Chondrocyte (in vitro differentiated cells): ENCODE results near the gene SORBS1. TPM values are rescaled to one million over a fixed set of nuclear protein-coding genes. Genes with fewer than 3 reads are reported as not detected.

Experiments
- DNase-seq: peaks from one replicate; pipeline ENCODE4 v3.0.0; 2021; ENCODE audit warnings: mixed read lengths, low spot score
- H3K27ac Mint-ChIP-seq: one replicate; pipeline ENCODE4 v1.8.0; 2021; ENCODE audit warnings: mild to moderate bottlenecking, moderate library complexity, mixed read lengths; ENCODE audit not compliant: unreplicated experiment
- H3K27me3 Mint-ChIP-seq: 2 replicates; pipeline ENCODE4 v1.8.0; 2021; ENCODE audit warnings: low read depth, mixed read lengths
- H3K36me3 Mint-ChIP-seq: 2 replicates; pipeline ENCODE4 v1.8.0; 2021; ENCODE audit warnings: low read depth, mixed read lengths
- H3K4me1 Mint-ChIP-seq: 2 replicates; pipeline ENCODE4 v1.8.0; 2021; ENCODE audit warnings: low read depth, mild to moderate bottlenecking, mixed read lengths
- H3K4me3 Mint-ChIP-seq: one replicate; pipeline ENCODE4 v1.8.0; 2021; ENCODE audit warnings: mild to moderate bottlenecking, moderate library complexity, mixed read lengths; ENCODE audit not compliant: unreplicated experiment
- H3K9me3 Mint-ChIP-seq: 2 replicates; pipeline ENCODE4 v1.8.0; 2021; ENCODE audit warnings: low read depth, mixed read lengths
- total RNA-seq: library from RNA; stranded (reverse); gene quantifications from 3 replicates; pipeline ENCODE4 v1.2.1, GENCODE V29; 2021
- TF ChIP-seq, protein P1 (sequence below): fragments of 200-600 bp; sonication (generic); IDR thresholded peaks from 2 replicates; pipeline ENCODE4 v1.5.0; 2021; ENCODE audit warnings: antibody characterized with exemption, mild to moderate bottlenecking, moderate library complexity

SORBS1 gene
- total RNA-seq, 1 donor from 2014 or later, result 5.0 TPM

DNA sequence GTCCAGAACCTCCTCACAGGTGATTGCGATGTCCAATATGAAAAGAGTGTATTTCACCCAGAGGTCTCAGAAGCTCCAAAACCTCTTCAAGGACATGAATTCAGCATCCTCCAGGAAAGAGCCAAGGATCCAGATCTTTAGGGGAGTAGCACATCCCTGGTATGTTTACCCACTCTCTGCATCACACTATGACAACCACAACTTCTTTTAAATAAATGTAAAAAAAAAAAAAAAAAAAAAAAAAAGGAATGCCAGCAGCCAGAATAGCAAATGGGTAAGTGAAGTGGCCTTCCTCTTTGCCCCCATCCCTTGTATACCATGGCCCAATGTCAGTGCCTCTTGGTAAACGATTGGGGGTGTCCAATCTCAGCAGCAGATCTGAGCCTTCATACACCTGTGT, 67.3 kb downstream of the SORBS1 start:
- no peaks in the 10 kb centered on the region for H3K9me3 Mint-ChIP-seq
- no peak overlapping the region for H3K4me3 Mint-ChIP-seq
- H3K36me3 Mint-ChIP-seq, result no peaks in the 10 kb centered on the region

DNA sequence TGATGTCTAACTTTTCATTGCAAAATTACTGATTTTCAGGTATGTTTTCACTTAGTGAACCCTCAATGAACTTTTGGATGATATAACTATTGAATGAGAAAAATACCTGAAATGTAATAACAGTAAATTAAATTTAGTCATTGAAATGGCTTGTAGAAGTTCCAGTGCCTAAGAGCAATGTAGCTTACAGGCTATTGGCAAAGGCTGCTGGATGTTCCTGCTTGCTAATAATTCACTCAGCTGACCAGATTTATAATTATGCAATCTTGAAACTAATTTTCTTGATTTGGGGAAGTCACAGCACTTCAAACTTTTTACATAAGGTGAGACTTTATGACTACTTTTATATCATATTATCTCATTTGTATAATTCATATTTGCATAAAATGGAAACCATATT, 73.2 kb downstream of the SORBS1 start:
- DNase-seq, result no peak
- no peaks in the 10 kb centered on the region for H3K9me3 Mint-ChIP-seq
- no peak overlapping the region for H3K4me3 Mint-ChIP-seq
- H3K36me3 Mint-ChIP-seq, result no peaks in the 10 kb centered on the region
- H3K27me3 Mint-ChIP-seq, result no peaks in the 10 kb centered on the region
- peaks cover 3% of the 10 kb centered on the region for H3K4me1 Mint-ChIP-seq
- no peak overlapping the region for H3K27ac Mint-ChIP-seq
- TF ChIP-seq, protein P1, sequence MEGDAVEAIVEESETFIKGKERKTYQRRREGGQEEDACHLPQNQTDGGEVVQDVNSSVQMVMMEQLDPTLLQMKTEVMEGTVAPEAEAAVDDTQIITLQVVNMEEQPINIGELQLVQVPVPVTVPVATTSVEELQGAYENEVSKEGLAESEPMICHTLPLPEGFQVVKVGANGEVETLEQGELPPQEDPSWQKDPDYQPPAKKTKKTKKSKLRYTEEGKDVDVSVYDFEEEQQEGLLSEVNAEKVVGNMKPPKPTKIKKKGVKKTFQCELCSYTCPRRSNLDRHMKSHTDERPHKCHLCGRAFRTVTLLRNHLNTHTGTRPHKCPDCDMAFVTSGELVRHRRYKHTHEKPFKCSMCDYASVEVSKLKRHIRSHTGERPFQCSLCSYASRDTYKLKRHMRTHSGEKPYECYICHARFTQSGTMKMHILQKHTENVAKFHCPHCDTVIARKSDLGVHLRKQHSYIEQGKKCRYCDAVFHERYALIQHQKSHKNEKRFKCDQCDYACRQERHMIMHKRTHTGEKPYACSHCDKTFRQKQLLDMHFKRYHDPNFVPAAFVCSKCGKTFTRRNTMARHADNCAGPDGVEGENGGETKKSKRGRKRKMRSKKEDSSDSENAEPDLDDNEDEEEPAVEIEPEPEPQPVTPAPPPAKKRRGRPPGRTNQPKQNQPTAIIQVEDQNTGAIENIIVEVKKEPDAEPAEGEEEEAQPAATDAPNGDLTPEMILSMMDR, result no peak

More for the DNA sequence above, 67.3 kb downstream of the SORBS1 start:
- H3K4me1 Mint-ChIP-seq, result peaks cover 3% of the 10 kb centered on the region
- no peaks in the 10 kb centered on the region for H3K27me3 Mint-ChIP-seq
- TF ChIP-seq, protein P1, result no peak
- H3K27ac Mint-ChIP-seq, result no peak overlapping the region
- no peak for DNase-seq

DNA sequence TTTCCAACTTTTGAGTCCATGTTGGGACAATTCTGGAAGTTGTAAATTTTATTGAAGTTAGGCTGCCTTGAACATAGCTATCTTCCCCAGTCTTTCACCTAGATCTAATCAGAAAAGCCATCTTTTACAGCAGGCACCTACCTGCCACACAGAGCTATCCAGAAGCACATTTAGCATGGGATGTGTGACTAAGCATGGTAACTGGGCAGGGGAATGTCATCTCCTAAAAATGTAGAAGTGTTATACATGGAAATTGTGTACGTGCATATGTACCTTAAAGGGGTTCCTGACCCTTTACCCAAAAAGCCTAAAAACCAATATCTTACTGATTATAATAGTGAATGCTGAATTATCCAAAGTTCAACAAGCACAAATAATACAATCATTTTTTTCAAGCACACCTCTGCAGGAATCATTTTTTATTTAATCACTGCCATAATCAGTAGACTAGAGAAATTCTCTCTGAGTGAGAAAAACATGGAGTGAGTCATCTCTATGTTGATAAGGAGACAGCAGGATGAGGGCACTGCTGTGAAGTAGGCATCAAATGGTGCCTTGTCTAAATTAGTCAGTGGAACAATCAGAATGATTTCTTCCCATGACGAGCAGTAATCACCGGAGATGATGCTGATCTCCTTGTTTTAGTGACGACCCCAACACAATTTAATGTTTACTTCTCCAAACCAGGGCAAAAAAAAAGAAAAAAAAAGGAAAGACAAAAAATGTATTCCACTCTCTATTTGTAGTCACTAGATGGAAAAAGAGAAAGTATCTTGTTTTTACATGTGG, 75.9 kb downstream of the SORBS1 start:
- TF ChIP-seq, protein P1, result no peak
- no peaks in the 10 kb centered on the region for H3K27me3 Mint-ChIP-seq

DNA sequence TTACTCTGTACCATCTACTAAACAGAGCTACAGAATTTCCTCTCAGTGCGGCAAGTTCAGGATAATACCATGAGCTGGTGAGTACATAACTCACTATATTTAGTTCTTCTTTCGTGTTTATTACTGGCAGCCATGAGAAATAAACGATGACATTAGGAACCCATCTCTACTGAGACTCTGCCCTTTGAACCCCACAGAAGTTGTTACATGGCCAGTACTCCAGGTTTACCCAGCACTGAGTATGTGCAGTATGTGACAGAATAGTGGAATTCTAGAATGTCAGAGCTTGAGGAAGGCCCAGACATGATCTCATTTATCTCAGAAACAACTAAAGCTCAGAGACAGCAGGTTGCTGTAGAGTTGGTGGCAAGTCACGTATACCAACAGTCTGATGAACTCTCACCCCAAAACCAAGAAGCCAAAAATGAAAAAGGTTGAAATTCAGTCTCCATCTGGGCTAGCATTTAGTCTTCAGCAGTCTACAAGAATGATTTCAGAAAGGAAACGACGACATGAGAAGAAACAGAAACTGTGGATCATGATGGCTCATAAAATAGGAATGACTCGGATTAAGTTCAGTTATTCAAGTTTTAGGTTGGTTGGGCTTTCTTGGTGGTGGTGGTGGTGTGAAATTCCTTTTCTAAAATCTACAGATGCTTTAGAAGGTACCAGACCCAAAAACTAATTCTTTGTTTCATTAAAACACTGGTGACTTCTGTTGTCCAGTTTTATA, 78.5 kb downstream of the SORBS1 start:
- Mint-ChIP-seq H3K9me3 (peaks cover 6% of the 10 kb centered on the region), H3K4me1 (peaks cover 15% of the 10 kb centered on the region)
- no peak for DNase-seq

More for the DNA sequence above, 75.9 kb downstream of the SORBS1 start:
- Mint-ChIP-seq H3K27ac (no peak overlapping the region), H3K4me3 (no peak overlapping the region), H3K9me3 (peaks cover 6% of the 10 kb centered on the region), H3K4me1 (peaks cover 15% of the 10 kb centered on the region), H3K36me3 (no peaks in the 10 kb centered on the region)
- DNase-seq, result no peak

DNA sequence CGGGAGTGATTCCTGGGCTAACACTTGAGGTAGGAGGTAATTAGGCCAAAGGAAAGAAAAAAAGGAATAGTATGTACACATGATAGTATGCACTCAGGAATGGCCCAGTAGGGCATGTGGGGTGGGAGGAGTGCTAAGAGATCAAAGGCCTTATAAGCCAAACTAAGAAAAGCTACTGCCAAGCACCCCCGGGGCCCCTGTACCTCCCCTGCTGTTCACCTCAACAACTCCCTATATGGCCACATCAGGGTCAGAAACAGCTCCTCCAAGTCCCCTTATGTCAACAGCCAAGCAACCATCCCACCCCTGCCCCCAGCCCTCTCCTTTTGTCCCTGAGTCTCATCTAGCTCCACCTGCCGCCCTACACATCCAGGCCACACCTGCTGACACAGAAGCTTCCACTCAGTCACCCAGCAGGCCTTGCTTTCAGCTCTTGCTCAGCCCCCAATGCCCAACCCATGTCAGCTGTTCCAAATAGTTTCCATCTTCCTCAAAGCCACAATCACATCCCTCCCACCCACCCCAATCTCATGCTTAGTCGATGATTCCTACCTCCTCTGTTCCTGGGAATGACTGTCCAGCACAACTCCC, 80.2 kb downstream of the SORBS1 start:
- Mint-ChIP-seq H3K36me3 (no peaks in the 10 kb centered on the region), H3K27ac (no peak overlapping the region), H3K9me3 (peaks cover 6% of the 10 kb centered on the region), H3K27me3 (peaks cover 2% of the 10 kb centered on the region), H3K4me1 (peaks cover 21% of the 10 kb centered on the region), H3K4me3 (no peak overlapping the region)
- no peak for DNase-seq
- TF ChIP-seq, protein P1, result no peak

More for the DNA sequence above, 78.5 kb downstream of the SORBS1 start:
- no peaks in the 10 kb centered on the region for H3K36me3 Mint-ChIP-seq
- H3K27ac Mint-ChIP-seq, result peak overlapping the region; percentile 56
- no peak overlapping the region for H3K4me3 Mint-ChIP-seq
- H3K27me3 Mint-ChIP-seq, result peaks cover 2% of the 10 kb centered on the region
- TF ChIP-seq, protein P1, result no peak
